ENCODE data around the gene ZNF474. TPM values are rescaled to one million over a fixed set of nuclear protein-coding genes. Genes with fewer than 3 reads are reported as not detected.

ZNF474 gene
- total RNA-seq, 1 donor from 2014 or later, result 2.6 TPM

- Histone ChIP-seq H3K9me3 (ENCODE audit: control insufficient read depth in 3 of 3, low read length in 3 of 3) (no peaks in the 10 kb centered on the region), H3K4me1 (ENCODE audit: control insufficient read depth in 3 of 3, insufficient read depth in 3 of 3, low read length in 3 of 3) (no peaks in the 10 kb centered on the region), H3K9ac (ENCODE audit: low read depth in 1 of 3, low read length in 3 of 3) (no peak overlapping the region), H3K27me3 (ENCODE audit: control insufficient read depth in 3 of 3, insufficient read depth in 3 of 3, low read length in 3 of 3) (no peaks in the 10 kb centered on the region), H3K27ac (ENCODE audit: low read depth, low read length) (no peak overlapping the region), H3K4me3 (ENCODE audit: low read length in 3 of 3) (no peak overlapping the region), H3K36me3 (ENCODE audit: control insufficient read depth in 3 of 3, insufficient read depth in 3 of 3, low read length in 3 of 3) (no peaks in the 10 kb centered on the region)
Measured at GRCh38 chr5:122192497-122193496, 63.5 kb downstream of the ZNF474 start.

- H3K4me1 ChIP-seq (ENCODE audit: control insufficient read depth in 3 of 3, insufficient read depth in 3 of 3, low read length in 3 of 3), result no peaks in the 10 kb centered on the region
Measured at GRCh38 chr5:122195802-122196394, 66.6 kb downstream of the ZNF474 start.

DNA sequence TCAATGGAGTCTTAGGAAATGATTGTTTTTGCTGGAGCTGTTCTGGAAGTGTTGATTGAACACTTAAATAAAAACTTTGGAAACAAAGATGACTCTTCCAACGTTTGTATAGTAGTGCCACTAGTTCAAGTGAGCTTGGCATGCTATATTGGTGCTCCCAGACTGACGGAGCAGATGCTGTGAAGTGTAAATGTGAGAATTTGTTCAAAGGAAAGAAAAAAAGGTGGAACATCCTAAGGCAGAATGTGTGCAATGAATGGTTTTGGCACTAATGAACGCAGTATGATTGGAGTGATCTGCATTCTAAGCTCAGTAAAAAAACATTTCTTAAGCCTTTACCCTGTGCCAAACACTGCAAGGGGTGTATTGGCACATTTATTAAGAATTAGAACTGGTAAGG lies 69.8 kb downstream of the ZNF474 start:
- H3K9me3 ChIP-seq (ENCODE audit: control insufficient read depth in 3 of 3, low read length in 3 of 3), result no peaks in the 10 kb centered on the region
- H3K36me3 ChIP-seq (ENCODE audit: control insufficient read depth in 3 of 3, insufficient read depth in 3 of 3, low read length in 3 of 3), result no peaks in the 10 kb centered on the region
- no peak overlapping the region for H3K4me3 ChIP-seq (ENCODE audit: low read length in 3 of 3)
- H3K27ac ChIP-seq (ENCODE audit: low read depth, low read length), result no peak overlapping the region
- H3K4me1 ChIP-seq (ENCODE audit: control insufficient read depth in 3 of 3, insufficient read depth in 3 of 3, low read length in 3 of 3), result no peaks in the 10 kb centered on the region
- no peak overlapping the region for H3K9ac ChIP-seq (ENCODE audit: low read depth in 1 of 3, low read length in 3 of 3)
- no peaks in the 10 kb centered on the region for H3K27me3 ChIP-seq (ENCODE audit: control insufficient read depth in 3 of 3, insufficient read depth in 3 of 3, low read length in 3 of 3)

More at GRCh38 chr5:122195802-122196394, 66.6 kb downstream of the ZNF474 start:
- Histone ChIP-seq H3K27ac (ENCODE audit: low read depth, low read length) (no peak overlapping the region), H3K9ac (ENCODE audit: low read depth in 1 of 3, low read length in 3 of 3) (no peak overlapping the region), H3K4me3 (ENCODE audit: low read length in 3 of 3) (no peak overlapping the region), H3K36me3 (ENCODE audit: control insufficient read depth in 3 of 3, insufficient read depth in 3 of 3, low read length in 3 of 3) (no peaks in the 10 kb centered on the region), H3K27me3 (ENCODE audit: control insufficient read depth in 3 of 3, insufficient read depth in 3 of 3, low read length in 3 of 3) (no peaks in the 10 kb centered on the region), H3K9me3 (ENCODE audit: control insufficient read depth in 3 of 3, low read length in 3 of 3) (no peaks in the 10 kb centered on the region)

GRCh38 chr5:122200450-122200849 lies 71.1 kb downstream of the ZNF474 start:
- Histone ChIP-seq H3K9me3 (ENCODE audit: control insufficient read depth in 3 of 3, low read length in 3 of 3) (no peaks in the 10 kb centered on the region), H3K27me3 (ENCODE audit: control insufficient read depth in 3 of 3, insufficient read depth in 3 of 3, low read length in 3 of 3) (no peaks in the 10 kb centered on the region), H3K27ac (ENCODE audit: low read depth, low read length) (no peak overlapping the region), H3K36me3 (ENCODE audit: control insufficient read depth in 3 of 3, insufficient read depth in 3 of 3, low read length in 3 of 3) (no peaks in the 10 kb centered on the region), H3K4me3 (ENCODE audit: low read length in 3 of 3) (no peak overlapping the region), H3K9ac (ENCODE audit: low read depth in 1 of 3, low read length in 3 of 3) (no peak overlapping the region), H3K4me1 (ENCODE audit: control insufficient read depth in 3 of 3, insufficient read depth in 3 of 3, low read length in 3 of 3) (no peaks in the 10 kb centered on the region)

- no peaks in the 10 kb centered on the region for H3K4me1 ChIP-seq (ENCODE audit: control insufficient read depth in 3 of 3, insufficient read depth in 3 of 3, low read length in 3 of 3)
- H3K36me3 ChIP-seq (ENCODE audit: control insufficient read depth in 3 of 3, insufficient read depth in 3 of 3, low read length in 3 of 3), result no peaks in the 10 kb centered on the region
- no peaks in the 10 kb centered on the region for H3K27me3 ChIP-seq (ENCODE audit: control insufficient read depth in 3 of 3, insufficient read depth in 3 of 3, low read length in 3 of 3)
- no peak overlapping the region for H3K27ac ChIP-seq (ENCODE audit: low read depth, low read length)
- no peaks in the 10 kb centered on the region for H3K9me3 ChIP-seq (ENCODE audit: control insufficient read depth in 3 of 3, low read length in 3 of 3)
- H3K4me3 ChIP-seq (ENCODE audit: low read length in 3 of 3), result no peak overlapping the region
- no peak overlapping the region for H3K9ac ChIP-seq (ENCODE audit: low read depth in 1 of 3, low read length in 3 of 3)
Measured at GRCh38 chr5:122200865-122201264, 71.5 kb downstream of the ZNF474 start.

- Histone ChIP-seq H3K4me3 (ENCODE audit: low read length in 3 of 3) (no peak overlapping the region), H3K9me3 (ENCODE audit: control insufficient read depth in 3 of 3, low read length in 3 of 3) (no peaks in the 10 kb centered on the region), H3K36me3 (ENCODE audit: control insufficient read depth in 3 of 3, insufficient read depth in 3 of 3, low read length in 3 of 3) (no peaks in the 10 kb centered on the region), H3K9ac (ENCODE audit: low read depth in 1 of 3, low read length in 3 of 3) (no peak overlapping the region), H3K27ac (ENCODE audit: low read depth, low read length) (no peak overlapping the region), H3K27me3 (ENCODE audit: control insufficient read depth in 3 of 3, insufficient read depth in 3 of 3, low read length in 3 of 3) (no peaks in the 10 kb centered on the region), H3K4me1 (ENCODE audit: control insufficient read depth in 3 of 3, insufficient read depth in 3 of 3, low read length in 3 of 3) (no peaks in the 10 kb centered on the region)
Measured at GRCh38 chr5:122201365-122201764, 72.0 kb downstream of the ZNF474 start.

DNA sequence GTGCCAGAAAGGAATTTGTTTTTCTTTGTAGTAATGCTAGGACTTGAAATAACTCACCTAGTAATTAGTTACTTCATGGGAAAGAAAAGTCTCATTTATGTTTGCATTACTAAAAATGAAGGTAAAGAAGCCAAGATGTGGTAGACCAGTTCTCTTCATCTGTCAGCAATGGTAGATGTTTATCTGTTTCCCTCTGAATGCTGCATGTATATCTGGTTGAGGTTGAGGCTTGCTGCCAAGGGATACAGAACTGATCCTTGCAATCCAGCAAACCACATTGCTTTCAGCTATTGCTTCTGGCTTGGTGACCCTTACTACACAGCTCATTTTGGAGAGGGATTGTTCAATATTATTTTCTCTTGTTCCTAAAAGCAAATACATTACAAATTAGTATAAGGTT lies 73.6 kb downstream of the ZNF474 start:
- H3K9ac ChIP-seq (ENCODE audit: low read depth in 1 of 3, low read length in 3 of 3), result no peak overlapping the region
- no peak overlapping the region for H3K27ac ChIP-seq (ENCODE audit: low read depth, low read length)
- no peaks in the 10 kb centered on the region for H3K27me3 ChIP-seq (ENCODE audit: control insufficient read depth in 3 of 3, insufficient read depth in 3 of 3, low read length in 3 of 3)
- H3K4me3 ChIP-seq (ENCODE audit: low read length in 3 of 3), result no peak overlapping the region
- no peaks in the 10 kb centered on the region for H3K9me3 ChIP-seq (ENCODE audit: control insufficient read depth in 3 of 3, low read length in 3 of 3)
- H3K36me3 ChIP-seq (ENCODE audit: control insufficient read depth in 3 of 3, insufficient read depth in 3 of 3, low read length in 3 of 3), result no peaks in the 10 kb centered on the region
- H3K4me1 ChIP-seq (ENCODE audit: control insufficient read depth in 3 of 3, insufficient read depth in 3 of 3, low read length in 3 of 3), result no peaks in the 10 kb centered on the region

Other genes starting within 250 kb of the ZNF474 start
- gene SRFBP1, start 167.6 kb upstream of the ZNF474 start, total RNA-seq, result 20.4 TPM
- 50.1 TPM for gene LOX, start 51.3 kb upstream of the ZNF474 start, total RNA-seq
- 6.8 TPM for gene SNCAIP, start 182.7 kb downstream of the ZNF474 start, total RNA-seq

All from skeletal muscle tissue (tissue), 4 donors.